ENCODE measurements around the gene LTA. TPM values are rescaled to one million over a fixed set of nuclear protein-coding genes. Genes with fewer than 3 reads are reported as not detected.
"Not testable (repeated sequence)": the region's sequence is repeated elsewhere in the genome, so short reads cannot be mapped to it uniquely, and the experiment has no call there.

Gene LTA
- total and polyA plus RNA-seq, 2 experiments from 2014 or later = not detected

GRCh38 chr6:31548544-31548873 lies 23.6 kb upstream of the LTA start:
- Histone ChIP-seq H3K4me1 (ENCODE audit: insufficient read depth) (peaks cover 10% of the 10 kb centered on the region), H3K9me2 (replicated peaks; ENCODE audit: insufficient read depth) (no peaks in the 10 kb centered on the region), H2AFZ (no peak overlapping the region), H3K9me3 (ENCODE audit: low read depth) (no peaks in the 10 kb centered on the region), H3K4me2 (peak overlapping the region; percentile 85), H3K36me3 (replicated peaks; ENCODE audit: insufficient read depth, low read depth) (no peaks in the 10 kb centered on the region), H3K27ac (peak overlapping the region; percentile 76), H3K4me3 (no peak overlapping the region), H4K20me1 (ENCODE audit: insufficient read depth, poor library complexity, severe bottlenecking) (no peaks in the 10 kb centered on the region), H3K27me3 (no peaks in the 10 kb centered on the region), H3K79me2 (peaks cover 30% of the 10 kb centered on the region)
- TF ChIP-seq, protein P1, sequence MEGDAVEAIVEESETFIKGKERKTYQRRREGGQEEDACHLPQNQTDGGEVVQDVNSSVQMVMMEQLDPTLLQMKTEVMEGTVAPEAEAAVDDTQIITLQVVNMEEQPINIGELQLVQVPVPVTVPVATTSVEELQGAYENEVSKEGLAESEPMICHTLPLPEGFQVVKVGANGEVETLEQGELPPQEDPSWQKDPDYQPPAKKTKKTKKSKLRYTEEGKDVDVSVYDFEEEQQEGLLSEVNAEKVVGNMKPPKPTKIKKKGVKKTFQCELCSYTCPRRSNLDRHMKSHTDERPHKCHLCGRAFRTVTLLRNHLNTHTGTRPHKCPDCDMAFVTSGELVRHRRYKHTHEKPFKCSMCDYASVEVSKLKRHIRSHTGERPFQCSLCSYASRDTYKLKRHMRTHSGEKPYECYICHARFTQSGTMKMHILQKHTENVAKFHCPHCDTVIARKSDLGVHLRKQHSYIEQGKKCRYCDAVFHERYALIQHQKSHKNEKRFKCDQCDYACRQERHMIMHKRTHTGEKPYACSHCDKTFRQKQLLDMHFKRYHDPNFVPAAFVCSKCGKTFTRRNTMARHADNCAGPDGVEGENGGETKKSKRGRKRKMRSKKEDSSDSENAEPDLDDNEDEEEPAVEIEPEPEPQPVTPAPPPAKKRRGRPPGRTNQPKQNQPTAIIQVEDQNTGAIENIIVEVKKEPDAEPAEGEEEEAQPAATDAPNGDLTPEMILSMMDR (IDR thresholded peaks at IDR 0.05; ENCODE audit: poor library complexity) = no peak
- TF ChIP-seq EZH2phosphoT487 (IDR thresholded peaks at IDR 0.05; ENCODE audit: low read depth, severe bottlenecking, unreplicated experiment) (no peak), EZH2 (IDR thresholded peaks at IDR 0.05; ENCODE audit: borderline replicate concordance) (no peak)
- WGBS (ENCODE audit: low lambda C conversion rate, missing lambda C conversion rate) = 96% methylated on average over 2 of the region's 2 CpGs
- DNase-seq (ENCODE audit: low spot score) = no peak

- 85% methylated on average over 5 of the region's 5 CpGs for WGBS (ENCODE audit: low lambda C conversion rate, missing lambda C conversion rate)
- H3K79me2 ChIP-seq = peaks cover 37% of the 10 kb centered on the region
- H3K4me3 ChIP-seq; H3K36me3 ChIP-seq (replicated peaks; ENCODE audit: insufficient read depth, low read depth); H2AFZ ChIP-seq; H3K9me2 ChIP-seq (replicated peaks; ENCODE audit: insufficient read depth); H3K27me3 ChIP-seq; H3K9me3 ChIP-seq (ENCODE audit: low read depth); H3K4me2 ChIP-seq; H3K27ac ChIP-seq; H4K20me1 ChIP-seq (ENCODE audit: insufficient read depth, poor library complexity, severe bottlenecking): not testable (repeated sequence)
- TF ChIP-seq, protein P1 (IDR thresholded peaks at IDR 0.05; ENCODE audit: poor library complexity) = peak; percentile 32
- DNase-seq (ENCODE audit: low spot score) = peak; percentile 54
- H3K4me1 ChIP-seq (ENCODE audit: insufficient read depth) = peaks cover 10% of the 10 kb centered on the region
These were observed 20.7 kb upstream of the LTA start for GRCh38 chr6:31551371-31551770.

GRCh38 chr6:31556307-31556706 lies 15.8 kb upstream of the LTA start:
- Histone ChIP-seq H4K20me1 (ENCODE audit: insufficient read depth, poor library complexity, severe bottlenecking) (no peaks in the 10 kb centered on the region), H3K4me3 (no peak overlapping the region), H3K79me2 (peaks cover 14% of the 10 kb centered on the region), H3K4me2 (no peak overlapping the region), H2AFZ (no peak overlapping the region), H3K4me1 (ENCODE audit: insufficient read depth) (no peaks in the 10 kb centered on the region), H3K27ac (no peak overlapping the region), H3K9me3 (ENCODE audit: low read depth) (no peaks in the 10 kb centered on the region), H3K27me3 (no peaks in the 10 kb centered on the region), H3K9me2 (replicated peaks; ENCODE audit: insufficient read depth) (no peaks in the 10 kb centered on the region), H3K36me3 (replicated peaks; ENCODE audit: insufficient read depth, low read depth) (no peaks in the 10 kb centered on the region)
- WGBS (ENCODE audit: low lambda C conversion rate, missing lambda C conversion rate) = 95% methylated on average over 3 of the region's 3 CpGs
- TF ChIP-seq EZH2phosphoT487 (IDR thresholded peaks at IDR 0.05; ENCODE audit: low read depth, severe bottlenecking, unreplicated experiment) (no peak), EZH2 (IDR thresholded peaks at IDR 0.05; ENCODE audit: borderline replicate concordance) (no peak)
- TF ChIP-seq, protein P1 (IDR thresholded peaks at IDR 0.05; ENCODE audit: poor library complexity) = no peak
- DNase-seq (ENCODE audit: low spot score) = no peak
